ENCODE results near the gene SLC44A3.

DNA sequence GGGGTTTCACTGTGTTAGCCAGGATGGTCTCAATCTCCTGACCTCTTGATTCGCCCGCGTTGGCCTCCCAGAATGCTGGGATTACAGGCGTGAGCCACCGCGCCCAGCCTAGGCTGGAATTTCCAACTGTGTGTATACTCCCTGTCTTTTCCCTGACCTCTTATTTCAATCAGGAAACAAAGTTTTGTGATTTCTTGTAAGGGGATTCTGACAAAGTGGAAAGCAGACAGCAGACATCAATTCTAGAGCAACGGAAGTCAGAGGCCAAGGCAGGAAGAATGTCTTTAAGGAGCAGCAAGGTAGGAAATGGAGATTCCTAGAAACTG is 36.0 kb upstream of the SLC44A3 start:
- TF ChIP-seq, protein P1, sequence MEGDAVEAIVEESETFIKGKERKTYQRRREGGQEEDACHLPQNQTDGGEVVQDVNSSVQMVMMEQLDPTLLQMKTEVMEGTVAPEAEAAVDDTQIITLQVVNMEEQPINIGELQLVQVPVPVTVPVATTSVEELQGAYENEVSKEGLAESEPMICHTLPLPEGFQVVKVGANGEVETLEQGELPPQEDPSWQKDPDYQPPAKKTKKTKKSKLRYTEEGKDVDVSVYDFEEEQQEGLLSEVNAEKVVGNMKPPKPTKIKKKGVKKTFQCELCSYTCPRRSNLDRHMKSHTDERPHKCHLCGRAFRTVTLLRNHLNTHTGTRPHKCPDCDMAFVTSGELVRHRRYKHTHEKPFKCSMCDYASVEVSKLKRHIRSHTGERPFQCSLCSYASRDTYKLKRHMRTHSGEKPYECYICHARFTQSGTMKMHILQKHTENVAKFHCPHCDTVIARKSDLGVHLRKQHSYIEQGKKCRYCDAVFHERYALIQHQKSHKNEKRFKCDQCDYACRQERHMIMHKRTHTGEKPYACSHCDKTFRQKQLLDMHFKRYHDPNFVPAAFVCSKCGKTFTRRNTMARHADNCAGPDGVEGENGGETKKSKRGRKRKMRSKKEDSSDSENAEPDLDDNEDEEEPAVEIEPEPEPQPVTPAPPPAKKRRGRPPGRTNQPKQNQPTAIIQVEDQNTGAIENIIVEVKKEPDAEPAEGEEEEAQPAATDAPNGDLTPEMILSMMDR (IDR thresholded peaks at IDR 0.05) = no peak
- TF ChIP-seq POLR2A (IDR thresholded peaks at IDR 0.05) = no peak
